K562 (cell line): ENCODE results near the gene BPHL. TPM values are rescaled to one million over a fixed set of nuclear protein-coding genes. Genes with fewer than 3 reads are reported as not detected.

ENCODE experiments used
- BCL6 ChIP-seq: fragments of 250-450 bp; sonication (Bioruptor Pico); IDR thresholded peaks from 2 replicates; pipeline ENCODE4 v1.4.0; 2020
- CBX3 ChIP-seq, 2 experiments: IDR thresholded peaks; 1 replicate in 1 of 2; 2 replicates in 1 of 2; pipeline ENCODE4 v1.6.1; 2012; ENCODE audit warnings: inconsistent platforms in 2 of 2, low read length in 2 of 2, borderline replicate concordance in 1 of 2, control low read depth in 1 of 2
- HDAC1 ChIP-seq, 2 experiments: fragments of 450-650 bp; IDR thresholded peaks; 2 replicates each; pipeline ENCODE4 v1.6.1; 2016 to 2017; ENCODE audit warnings: inconsistent platforms in 1 of 2, mild to moderate bottlenecking in 1 of 2, moderate library complexity in 1 of 2
- MEF2D ChIP-seq: conservative IDR thresholded peaks from 2 replicates; pipeline ENCODE4 v1.6.1; 2016; ENCODE audit warnings: low read depth, missing genetic modification characterization, missing compliant biosample characterization
- MIER1 ChIP-seq: fragments of 450-650 bp; IDR thresholded peaks from 2 replicates; pipeline ENCODE4 v1.6.1; 2016; ENCODE audit warnings: antibody characterized with exemption, mild to moderate bottlenecking, low read depth
- MYBL2 ChIP-seq, 2 experiments: fragments of 450-650 bp in 1 of 2; sonication (generic) in 1 of 2; formaldehyde crosslinking in 1 of 2; IDR thresholded peaks; 2 replicates each; pipeline versions ENCODE4 v1.6.1 to v1.8.1; 2017 to 2022; ENCODE audit warnings: borderline replicate concordance in 1 of 2, inconsistent platforms in 1 of 2, low read depth in 1 of 2, mild to moderate bottlenecking in 1 of 2, missing genetic modification reagents in 1 of 2, moderate library complexity in 1 of 2
- PHF21A ChIP-seq: fragments of 450-650 bp; IDR thresholded peaks from 2 replicates; pipeline ENCODE4 v1.6.1; 2017; ENCODE audit warnings: low read depth, borderline replicate concordance
- ZNF830 ChIP-seq: fragments of 250-450 bp; sonication (Bioruptor Pico); IDR thresholded peaks from 2 replicates; pipeline ENCODE4 v1.5.0; 2021; ENCODE audit warnings: mild to moderate bottlenecking
- polyA plus RNA-seq, 8 experiments: library from polyadenylated mRNA; depleted of rRNA in 4 of 8; stranded (reverse) in 5 of 8; unstranded in 3 of 8; fragments of >200 nt; fragmentation: Nextera tagmentation in 2 of 8; fragmentation: Illumina TruSeq in 1 of 8; extraction: Ambion mirVana in 2 of 8; extraction: Trizol in 1 of 8; gene quantifications; 2 replicates each; pipeline versions ENCODE4 v1.2.1 to v1.2.3, GENCODE V29; 2011 to 2014; ENCODE audit warnings: inconsistent platforms in 1 of 8, missing spikeins in 1 of 8
- total RNA-seq, 7 experiments: library from RNA; depleted of rRNA in 6 of 7; stranded (reverse); fragments of >200 nt in 6 of 7; fragmentation: Illumina TruSeq in 2 of 7; extraction: Trizol in 2 of 7; gene quantifications; 2 replicates each; pipeline versions ENCODE4 v1.2.1 to v1.2.3, GENCODE V29; 2011 to 2021; ENCODE audit warnings: low replicate concordance in 1 of 7
- TF ChIP-seq, protein P1 (sequence below), 2 experiments: fragments of 450-650 bp in 1 of 2; sonication (generic) in 1 of 2; formaldehyde crosslinking in 1 of 2; IDR thresholded peaks; 2 replicates each; pipeline versions ENCODE4 v1.7.1 to v1.9.0; 2016 to 2022; ENCODE audit warnings: inconsistent platforms in 1 of 2, mild to moderate bottlenecking in 1 of 2, missing genetic modification reagents in 1 of 2
- TF ChIP-seq, protein P2 (sequence below): sonication (generic); formaldehyde crosslinking; IDR thresholded peaks from 2 replicates; pipeline ENCODE4 v1.8.1; 2023; ENCODE audit warnings: mild to moderate bottlenecking, missing genetic modification reagents

BPHL gene
- total and polyA plus RNA-seq, 9 of the 15 experiments (the other 6 are each of a cell fraction or from before 2014, with no cell fraction given), result 3.5 to 17.4 (median 8.2) TPM

DNA sequence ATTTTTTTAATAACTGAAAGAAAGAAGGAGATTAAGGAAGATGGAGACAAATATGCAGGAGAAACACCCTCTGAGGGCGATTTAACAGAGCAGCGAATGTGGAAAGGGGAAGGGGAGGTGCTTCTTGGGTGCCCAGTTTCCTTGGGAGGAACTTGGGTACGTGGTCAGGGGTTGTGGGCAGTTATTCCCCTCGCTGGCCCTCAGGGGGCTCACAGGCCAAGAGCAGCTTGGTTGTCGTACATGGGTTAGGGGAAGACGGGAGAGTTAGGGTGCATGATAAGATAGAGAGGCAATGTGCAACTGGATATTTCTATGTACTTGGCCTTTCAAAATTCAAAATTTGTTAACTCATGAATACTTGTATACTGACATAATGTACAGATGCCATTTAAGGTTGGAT, 45.9 kb downstream of the BPHL start (continued):
- TF ChIP-seq, protein P1, sequence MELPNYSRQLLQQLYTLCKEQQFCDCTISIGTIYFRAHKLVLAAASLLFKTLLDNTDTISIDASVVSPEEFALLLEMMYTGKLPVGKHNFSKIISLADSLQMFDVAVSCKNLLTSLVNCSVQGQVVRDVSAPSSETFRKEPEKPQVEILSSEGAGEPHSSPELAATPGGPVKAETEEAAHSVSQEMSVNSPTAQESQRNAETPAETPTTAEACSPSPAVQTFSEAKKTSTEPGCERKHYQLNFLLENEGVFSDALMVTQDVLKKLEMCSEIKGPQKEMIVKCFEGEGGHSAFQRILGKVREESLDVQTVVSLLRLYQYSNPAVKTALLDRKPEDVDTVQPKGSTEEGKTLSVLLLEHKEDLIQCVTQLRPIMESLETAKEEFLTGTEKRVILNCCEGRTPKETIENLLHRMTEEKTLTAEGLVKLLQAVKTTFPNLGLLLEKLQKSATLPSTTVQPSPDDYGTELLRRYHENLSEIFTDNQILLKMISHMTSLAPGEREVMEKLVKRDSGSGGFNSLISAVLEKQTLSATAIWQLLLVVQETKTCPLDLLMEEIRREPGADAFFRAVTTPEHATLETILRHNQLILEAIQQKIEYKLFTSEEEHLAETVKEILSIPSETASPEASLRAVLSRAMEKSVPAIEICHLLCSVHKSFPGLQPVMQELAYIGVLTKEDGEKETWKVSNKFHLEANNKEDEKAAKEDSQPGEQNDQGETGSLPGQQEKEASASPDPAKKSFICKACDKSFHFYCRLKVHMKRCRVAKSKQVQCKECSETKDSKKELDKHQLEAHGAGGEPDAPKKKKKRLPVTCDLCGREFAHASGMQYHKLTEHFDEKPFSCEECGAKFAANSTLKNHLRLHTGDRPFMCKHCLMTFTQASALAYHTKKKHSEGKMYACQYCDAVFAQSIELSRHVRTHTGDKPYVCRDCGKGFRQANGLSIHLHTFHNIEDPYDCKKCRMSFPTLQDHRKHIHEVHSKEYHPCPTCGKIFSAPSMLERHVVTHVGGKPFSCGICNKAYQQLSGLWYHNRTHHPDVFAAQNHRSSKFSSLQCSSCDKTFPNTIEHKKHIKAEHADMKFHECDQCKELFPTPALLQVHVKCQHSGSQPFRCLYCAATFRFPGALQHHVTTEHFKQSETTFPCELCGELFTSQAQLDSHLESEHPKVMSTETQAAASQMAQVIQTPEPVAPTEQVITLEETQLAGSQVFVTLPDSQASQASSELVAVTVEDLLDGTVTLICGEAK (IDR thresholded peaks at IDR 0.05), result no peak
- TF ChIP-seq, protein P1 (CRISPR knock-in tag; IDR thresholded peaks at IDR 0.05), result no peak
- TF ChIP-seq MEF2D (tag) (no peak), PHF21A (no peak), HDAC1 (IDR thresholded peaks at IDR 0.05) (peak in 1 of 2 experiments; percentile 18; a peak in 1 of 4 replicates), CBX3 (IDR thresholded peaks at IDR 0.05; ENCODE audit: borderline replicate concordance in 1 of 2, low read length in 2 of 2) (peak in 1 of 2 experiments; percentile 66; a peak in 1 of 3 replicates), MYBL2 (IDR thresholded peaks at IDR 0.05; ENCODE audit: low read depth) (no peak), MYBL2 (CRISPR knock-in tag; IDR thresholded peaks at IDR 0.05; ENCODE audit: borderline replicate concordance) (no peak), MIER1 (no peak), ZNF830 (no peak), BCL6 (CRISPR knock-in tag) (no peak)
- TF ChIP-seq, protein P2, sequence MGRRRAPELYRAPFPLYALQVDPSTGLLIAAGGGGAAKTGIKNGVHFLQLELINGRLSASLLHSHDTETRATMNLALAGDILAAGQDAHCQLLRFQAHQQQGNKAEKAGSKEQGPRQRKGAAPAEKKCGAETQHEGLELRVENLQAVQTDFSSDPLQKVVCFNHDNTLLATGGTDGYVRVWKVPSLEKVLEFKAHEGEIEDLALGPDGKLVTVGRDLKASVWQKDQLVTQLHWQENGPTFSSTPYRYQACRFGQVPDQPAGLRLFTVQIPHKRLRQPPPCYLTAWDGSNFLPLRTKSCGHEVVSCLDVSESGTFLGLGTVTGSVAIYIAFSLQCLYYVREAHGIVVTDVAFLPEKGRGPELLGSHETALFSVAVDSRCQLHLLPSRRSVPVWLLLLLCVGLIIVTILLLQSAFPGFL (CRISPR knock-in tag), result no peak
